ENCODE results near the gene DNAJC6. TPM values are rescaled to one million over a fixed set of nuclear protein-coding genes. Genes with fewer than 3 reads are reported as not detected.
"Not testable (repeated sequence)": the region's sequence is repeated elsewhere in the genome, so short reads cannot be mapped to it uniquely, and the experiment has no call there.

DNAJC6 gene
- total RNA-seq, 2 donors from 2014 or later = 1.6 to 10.0 TPM

GRCh38 chr1:65277605-65278347, 31.6 kb upstream of the DNAJC6 start:
- Mint-ChIP-seq H3K4me1 (ENCODE audit: low read depth in 2 of 2) (no peaks in the 10 kb centered on the region), H3K9me3 (no peaks in the 10 kb centered on the region), H3K36me3 (no peaks in the 10 kb centered on the region), H3K27ac (no peak overlapping the region), H3K27me3 (peaks cover 20 to 29% of the 10 kb centered on the region in 2 donors), H3K4me3 (no peak overlapping the region)
- ATAC-seq (no peak), DNase-seq (ENCODE audit: low spot score) (no peak)

GRCh38 chr1:65278376-65279069, 30.8 kb upstream of the DNAJC6 start:
- Mint-ChIP-seq H3K9me3 (no peaks in the 10 kb centered on the region), H3K4me3 (no peak overlapping the region), H3K27me3 (peaks cover 20 to 29% of the 10 kb centered on the region in 2 donors), H3K36me3 (no peaks in the 10 kb centered on the region), H3K27ac (no peak overlapping the region), H3K4me1 (ENCODE audit: low read depth in 2 of 2) (no peaks in the 10 kb centered on the region)
- ATAC-seq = no peak
- DNase-seq (ENCODE audit: low spot score) = no peak

DNA sequence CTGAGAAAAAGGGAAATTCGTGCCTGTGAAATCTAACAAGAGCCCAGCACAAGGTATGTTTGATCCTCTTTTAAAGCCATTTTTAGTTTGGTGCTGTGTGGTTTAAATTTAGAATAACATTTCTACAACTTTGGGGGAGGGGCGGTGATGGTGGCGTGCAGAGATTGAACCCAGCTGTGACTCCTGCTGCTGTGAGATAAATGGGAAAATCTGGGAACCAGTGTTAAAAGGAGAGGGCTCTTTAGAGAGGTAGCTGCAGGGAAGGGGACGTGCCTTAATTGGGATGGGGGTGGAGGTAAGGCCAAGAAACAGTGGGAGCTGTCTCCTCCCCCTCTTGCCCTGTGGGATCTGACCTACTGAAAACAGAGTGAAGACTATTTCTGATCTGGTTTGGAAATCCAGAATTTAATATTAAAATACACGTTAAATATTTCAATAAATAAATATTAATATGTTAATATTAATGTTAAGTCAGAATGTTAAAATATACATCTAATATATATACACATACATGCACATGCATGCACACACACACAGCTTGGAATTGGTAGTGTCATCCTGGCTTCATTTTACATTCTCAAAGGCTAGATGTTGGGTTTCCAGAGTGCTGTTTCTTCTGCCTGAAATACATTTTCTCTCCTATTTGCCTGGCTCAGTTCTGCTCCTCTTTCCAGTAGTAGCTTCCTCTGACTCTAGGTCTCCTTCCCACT, 30.1 kb upstream of the DNAJC6 start:
- no peaks in the 10 kb centered on the region for H3K9me3 Mint-ChIP-seq
- H3K4me3 Mint-ChIP-seq = no peak overlapping the region
- H3K4me1 Mint-ChIP-seq (ENCODE audit: low read depth in 2 of 2) = no peaks in the 10 kb centered on the region
- peaks cover 25 to 29% of the 10 kb centered on the region in 2 donors for H3K27me3 Mint-ChIP-seq
- ATAC-seq = no peak
- DNase-seq (ENCODE audit: low spot score) = no peak
- H3K27ac Mint-ChIP-seq = no peak overlapping the region
- no peaks in the 10 kb centered on the region for H3K36me3 Mint-ChIP-seq

- H3K4me1 Mint-ChIP-seq (ENCODE audit: low read depth in 2 of 2) = no peaks in the 10 kb centered on the region
- no peaks in the 10 kb centered on the region for H3K9me3 Mint-ChIP-seq
- no peak overlapping the region for H3K27ac Mint-ChIP-seq
- DNase-seq (ENCODE audit: low spot score) = no peak
- peaks cover 14 to 23% of the 10 kb centered on the region in 2 donors for H3K27me3 Mint-ChIP-seq
- H3K36me3 Mint-ChIP-seq = no peaks in the 10 kb centered on the region
- H3K4me3 Mint-ChIP-seq = no peak overlapping the region
- no peak for ATAC-seq
Measured at GRCh38 chr1:65281846-65282245, 27.5 kb upstream of the DNAJC6 start.

- Mint-ChIP-seq H3K27me3 (peaks cover 7 to 16% of the 10 kb centered on the region in 2 donors), H3K36me3 (no peaks in the 10 kb centered on the region), H3K4me3 (no peak overlapping the region), H3K27ac (no peak overlapping the region), H3K9me3 (no peaks in the 10 kb centered on the region), H3K4me1 (ENCODE audit: low read depth in 2 of 2) (no peaks in the 10 kb centered on the region)
- ATAC-seq (no peak), DNase-seq (ENCODE audit: low spot score) (no peak)
Measured at GRCh38 chr1:65284229-65284628, 25.1 kb upstream of the DNAJC6 start.

DNA sequence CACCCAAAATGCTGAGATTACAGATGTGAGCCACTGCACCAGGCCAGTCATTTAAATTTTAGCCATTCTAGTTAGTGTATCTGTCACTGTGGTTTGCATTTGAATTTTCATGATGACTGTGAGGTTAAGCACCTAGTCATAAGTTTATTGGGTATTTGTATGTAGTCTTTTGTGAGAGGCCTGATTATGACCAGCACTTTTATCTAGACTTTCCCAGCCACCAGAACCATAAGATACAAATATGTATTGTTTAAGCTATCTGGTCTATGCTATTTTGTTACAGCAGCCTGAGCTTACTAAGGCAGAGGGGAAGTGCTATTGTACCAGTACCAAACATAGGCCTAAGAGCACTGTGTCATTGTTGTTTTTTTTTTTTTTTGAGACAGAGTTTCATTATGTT, 19.9 kb upstream of the DNAJC6 start:
- H3K4me1 Mint-ChIP-seq (ENCODE audit: low read depth in 2 of 2) = no peaks in the 10 kb centered on the region
- DNase-seq (ENCODE audit: low spot score) = no peak
- no peak overlapping the region for H3K27ac Mint-ChIP-seq
- no peak overlapping the region for H3K4me3 Mint-ChIP-seq
- no peaks in the 10 kb centered on the region for H3K36me3 Mint-ChIP-seq
- peak; percentile 50 to 91 for ATAC-seq
- peaks cover 0 to 10% of the 10 kb centered on the region in 2 donors for H3K27me3 Mint-ChIP-seq
- no peaks in the 10 kb centered on the region for H3K9me3 Mint-ChIP-seq

DNA sequence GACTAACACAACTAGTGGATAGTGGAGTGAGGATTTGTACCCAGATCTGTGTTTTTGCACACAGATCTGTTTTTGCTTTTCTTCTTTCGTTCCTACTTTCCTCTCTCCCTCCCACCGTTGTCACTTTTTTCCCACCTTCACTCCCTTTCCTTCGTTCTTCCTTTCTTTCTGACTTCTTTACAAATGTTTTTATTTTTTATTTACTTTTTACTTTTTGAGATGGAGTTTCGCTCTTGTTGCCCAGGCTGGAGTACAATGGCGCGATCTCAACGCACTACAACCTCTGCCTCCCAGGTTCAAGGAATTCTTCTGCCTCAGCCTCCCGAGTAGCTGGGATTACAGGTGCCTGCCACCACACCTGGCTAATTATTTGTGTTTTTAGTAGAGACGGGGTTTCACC, 17.5 kb upstream of the DNAJC6 start:
- H3K4me1 Mint-ChIP-seq (ENCODE audit: low read depth in 2 of 2); DNase-seq (ENCODE audit: low spot score); H3K36me3 Mint-ChIP-seq; H3K9me3 Mint-ChIP-seq; H3K27ac Mint-ChIP-seq; H3K4me3 Mint-ChIP-seq; ATAC-seq: not testable (repeated sequence)
- peaks cover 3 to 15% of the 10 kb centered on the region in 2 donors for H3K27me3 Mint-ChIP-seq

- H3K27ac Mint-ChIP-seq = no peak overlapping the region
- DNase-seq (ENCODE audit: low spot score) (no peak), ATAC-seq (no peak)
- peaks cover 3 to 20% of the 10 kb centered on the region in 2 donors for H3K27me3 Mint-ChIP-seq
- H3K9me3 Mint-ChIP-seq = no peaks in the 10 kb centered on the region
- no peaks in the 10 kb centered on the region for H3K36me3 Mint-ChIP-seq
- no peaks in the 10 kb centered on the region for H3K4me1 Mint-ChIP-seq (ENCODE audit: low read depth in 2 of 2)
- H3K4me3 Mint-ChIP-seq = no peak overlapping the region
Measured at GRCh38 chr1:65292861-65293593, 16.3 kb upstream of the DNAJC6 start.

DNA sequence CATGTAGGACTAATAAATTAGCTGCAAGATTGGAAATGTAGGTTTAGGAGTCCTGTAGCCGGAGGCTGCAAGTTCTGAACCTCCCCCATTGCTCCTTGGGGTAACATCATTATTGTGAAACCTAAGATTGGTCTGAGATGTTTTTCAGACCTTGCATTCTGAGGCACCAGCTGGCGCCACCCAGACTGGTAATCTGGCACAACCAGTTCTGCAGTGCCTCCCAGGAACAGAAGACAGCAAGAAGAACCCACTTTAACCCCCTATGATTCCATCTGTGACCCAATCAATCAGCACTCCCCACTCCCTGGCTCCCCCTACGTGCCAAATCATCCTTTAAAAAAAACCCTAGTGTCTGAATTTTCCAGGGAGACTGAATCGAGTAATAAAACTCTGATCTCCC, 11.6 kb upstream of the DNAJC6 start:
- DNase-seq (ENCODE audit: low spot score) (no peak), ATAC-seq (no peak)
- Mint-ChIP-seq H3K27me3 (peaks cover 2 to 20% of the 10 kb centered on the region in 2 donors), H3K36me3 (no peaks in the 10 kb centered on the region), H3K9me3 (no peaks in the 10 kb centered on the region), H3K4me1 (ENCODE audit: low read depth in 2 of 2) (no peaks in the 10 kb centered on the region), H3K4me3 (no peak overlapping the region), H3K27ac (no peak overlapping the region)

GRCh38 chr1:65299328-65299727, 10.0 kb upstream of the DNAJC6 start:
- Mint-ChIP-seq H3K4me1 (ENCODE audit: low read depth in 2 of 2) (no peaks in the 10 kb centered on the region), H3K27me3 (peaks cover 2 to 20% of the 10 kb centered on the region in 2 donors), H3K27ac (no peak overlapping the region), H3K36me3 (no peaks in the 10 kb centered on the region), H3K9me3 (no peaks in the 10 kb centered on the region), H3K4me3 (no peak overlapping the region)
- ATAC-seq = no peak
- DNase-seq (ENCODE audit: low spot score) = no peak

DNA sequence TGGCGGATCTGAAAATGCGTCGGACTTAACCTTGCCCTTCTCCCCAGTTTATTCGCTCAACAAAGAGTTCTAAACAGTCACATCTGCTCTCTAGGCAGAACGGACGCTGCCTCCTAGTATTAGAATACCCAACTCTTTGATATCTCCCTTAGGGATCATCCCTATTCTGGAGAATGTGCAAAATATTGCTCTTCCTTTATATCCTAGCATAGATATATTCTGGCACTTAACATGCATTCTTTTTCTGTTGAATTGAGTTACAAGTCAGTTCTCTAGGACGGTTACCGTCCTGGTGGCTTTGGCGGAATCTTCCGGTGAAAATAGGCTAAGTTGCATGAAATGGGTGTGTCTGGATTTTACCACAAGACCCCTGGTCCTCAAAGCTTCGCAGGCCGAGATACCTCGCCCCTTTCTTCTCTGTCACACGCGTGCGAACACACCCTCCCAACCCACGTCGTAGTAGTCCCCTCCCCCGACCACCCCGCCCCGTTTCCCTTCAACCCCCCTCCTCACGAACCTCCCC, 501 bp upstream of the DNAJC6 start:
- Mint-ChIP-seq H3K4me1 (ENCODE audit: low read depth in 2 of 2) (peaks cover 4 to 6% of the 10 kb centered on the region in 2 donors), H3K36me3 (no peaks in the 10 kb centered on the region), H3K27ac (no peak overlapping the region), H3K9me3 (no peaks in the 10 kb centered on the region), H3K27me3 (peaks cover 22 to 33% of the 10 kb centered on the region in 2 donors), H3K4me3 (no peak overlapping the region)
- no peak for DNase-seq (ENCODE audit: low spot score)
- no peak for ATAC-seq

- ATAC-seq (no peak), DNase-seq (ENCODE audit: low spot score) (no peak)
- Mint-ChIP-seq H3K36me3 (no peaks in the 10 kb centered on the region), H3K4me1 (ENCODE audit: low read depth in 2 of 2) (peaks cover 4 to 6% of the 10 kb centered on the region in 2 donors), H3K27me3 (peaks cover 22 to 33% of the 10 kb centered on the region in 2 donors), H3K4me3 (no peak overlapping the region), H3K27ac (no peak overlapping the region), H3K9me3 (no peaks in the 10 kb centered on the region)
Measured at GRCh38 chr1:65310078-65310587, 790 bp downstream of the DNAJC6 start.

- H3K4me3 Mint-ChIP-seq = no peak overlapping the region
- no peak overlapping the region for H3K27ac Mint-ChIP-seq
- H3K9me3 Mint-ChIP-seq = no peaks in the 10 kb centered on the region
- peaks cover 22 to 39% of the 10 kb centered on the region in 2 donors for H3K27me3 Mint-ChIP-seq
- peaks cover 4 to 6% of the 10 kb centered on the region in 2 donors for H3K4me1 Mint-ChIP-seq (ENCODE audit: low read depth in 2 of 2)
- no peak for ATAC-seq
- DNase-seq (ENCODE audit: low spot score) = no peak
- H3K36me3 Mint-ChIP-seq = no peaks in the 10 kb centered on the region
Measured at GRCh38 chr1:65311760-65312159, 2.4 kb downstream of the DNAJC6 start.

All from natural killer cell treated with Interleukin-12 subunit alpha and Interleukin-12 subunit beta and Interleukin-15 and Interleukin-18, amount 100 ng/mL, for 72 hours (primary cell).